Measurements from ENCODE around the gene CCDC170.

CCDC170 gene

DNA sequence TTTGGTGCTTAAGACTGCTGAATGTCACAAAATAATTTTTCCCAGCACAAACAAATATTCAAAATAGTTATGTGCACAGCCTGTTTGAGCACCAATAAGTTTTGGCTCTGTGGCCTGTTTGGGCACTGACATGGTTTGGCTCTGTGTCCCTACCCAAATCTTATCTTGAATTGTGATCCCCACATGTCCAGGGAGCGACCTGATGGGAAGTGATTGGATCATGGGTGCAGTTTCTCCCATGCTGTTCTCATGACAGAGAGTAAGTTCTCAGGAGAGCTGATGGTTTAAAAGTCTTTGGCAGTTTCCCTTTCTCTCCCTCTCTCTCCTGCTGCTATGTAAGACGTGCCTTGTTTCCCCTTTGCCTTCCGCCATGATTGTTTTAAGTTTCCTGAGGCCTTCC is 167.7 kb downstream of the CCDC170 start:
- DNase-seq, result no peak

- DNase-seq, result no peak
These were observed 168.1 kb downstream of the CCDC170 start for GRCh38 chr6:151661928-151662327.

DNA sequence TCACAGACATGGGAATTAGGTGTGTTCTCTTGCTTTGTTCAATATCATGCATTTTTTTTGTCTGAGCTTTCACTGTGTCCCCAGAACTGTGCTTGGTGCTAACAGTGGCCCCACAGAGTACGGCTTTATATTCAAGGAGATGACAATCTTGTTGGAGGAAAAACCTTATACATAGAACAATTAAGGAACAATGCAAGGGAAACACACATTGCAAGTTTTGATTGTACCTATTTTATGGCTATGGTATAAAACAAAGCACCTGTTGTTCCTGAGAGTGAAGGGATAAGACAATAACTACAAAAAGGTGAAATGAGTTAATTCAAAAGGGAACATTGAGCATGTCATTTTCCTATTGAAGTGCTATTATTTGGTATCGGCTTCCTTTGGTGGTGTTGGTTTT is 169.7 kb downstream of the CCDC170 start:
- no peak for DNase-seq

DNA sequence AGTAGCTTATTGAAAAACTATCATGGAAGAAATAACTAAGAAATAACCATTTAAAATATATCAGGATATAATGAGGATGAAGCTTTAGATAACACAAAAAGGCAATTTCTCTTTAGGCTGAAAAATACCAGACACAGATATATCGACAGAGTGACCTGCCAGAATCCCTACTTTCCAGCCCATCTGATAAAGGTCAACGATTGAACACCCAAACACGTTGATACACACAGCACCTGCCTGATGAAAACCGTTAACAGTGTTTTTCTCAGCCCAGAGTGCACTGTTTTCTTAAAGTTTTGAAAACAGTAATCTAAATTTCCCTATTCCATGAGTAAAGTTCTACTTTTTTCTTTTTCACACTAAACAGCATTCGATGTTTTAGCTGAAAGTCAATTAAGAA is 170.6 kb downstream of the CCDC170 start:
- DNase-seq, result no peak

DNA sequence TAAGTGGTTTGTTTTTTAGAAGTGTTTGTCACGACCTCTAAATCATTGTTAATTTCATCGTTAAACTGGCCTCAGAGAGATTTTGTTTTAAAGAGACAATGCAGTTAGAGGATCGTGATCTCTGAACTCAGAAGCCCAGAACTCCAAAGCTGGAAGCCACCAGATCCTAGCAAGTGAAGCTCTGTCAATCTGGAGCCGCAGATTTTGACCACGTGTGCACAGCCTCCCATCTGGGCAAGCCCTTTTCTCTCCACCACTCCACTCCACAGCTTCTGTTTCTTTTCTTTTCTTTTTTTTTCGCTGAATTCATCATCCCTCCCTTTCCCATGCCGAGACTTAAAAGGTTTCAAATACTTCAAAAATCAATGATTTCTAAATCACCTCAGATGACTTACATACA is 171.5 kb downstream of the CCDC170 start:
- no peak for DNase-seq

DNA sequence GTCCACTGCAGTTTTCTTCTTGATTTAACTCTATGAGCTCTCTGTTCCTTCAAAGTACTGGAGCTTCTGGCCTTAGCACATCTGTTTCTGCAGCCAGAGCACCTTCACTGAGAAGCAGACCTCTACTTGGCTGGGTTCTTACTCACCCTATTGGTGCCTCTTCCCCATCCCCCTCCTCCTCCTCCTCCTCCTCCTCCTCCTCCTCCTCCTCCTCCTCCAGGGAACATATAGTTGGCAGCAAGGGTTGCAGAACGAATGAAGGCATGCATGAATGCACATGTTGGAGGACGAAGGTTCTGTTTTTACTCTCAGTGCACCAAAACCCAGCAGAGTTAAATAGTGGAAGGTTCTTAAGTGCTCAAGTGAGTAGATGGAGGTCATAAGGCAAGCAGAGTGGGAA is 172.7 kb downstream of the CCDC170 start:
- no peak for DNase-seq

DNA sequence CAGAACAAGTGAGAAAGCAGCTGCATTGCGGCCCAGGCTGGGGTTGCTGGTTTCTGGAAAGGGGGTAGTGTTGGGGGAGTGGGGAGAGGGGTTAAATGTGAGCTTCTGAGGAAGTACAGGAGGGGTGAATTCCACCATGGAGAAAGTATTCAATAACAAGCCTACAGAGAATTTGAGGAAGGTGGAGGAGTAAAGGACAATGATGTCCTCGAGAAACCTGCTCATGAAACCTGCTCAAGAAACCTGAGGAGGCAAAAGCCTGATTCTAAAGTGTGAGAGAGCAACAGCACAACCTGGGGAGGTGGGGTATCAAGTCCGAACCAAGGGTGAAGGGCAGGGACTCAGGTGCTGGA is 175.4 kb downstream of the CCDC170 start:
- DNase-seq, result no peak

DNA sequence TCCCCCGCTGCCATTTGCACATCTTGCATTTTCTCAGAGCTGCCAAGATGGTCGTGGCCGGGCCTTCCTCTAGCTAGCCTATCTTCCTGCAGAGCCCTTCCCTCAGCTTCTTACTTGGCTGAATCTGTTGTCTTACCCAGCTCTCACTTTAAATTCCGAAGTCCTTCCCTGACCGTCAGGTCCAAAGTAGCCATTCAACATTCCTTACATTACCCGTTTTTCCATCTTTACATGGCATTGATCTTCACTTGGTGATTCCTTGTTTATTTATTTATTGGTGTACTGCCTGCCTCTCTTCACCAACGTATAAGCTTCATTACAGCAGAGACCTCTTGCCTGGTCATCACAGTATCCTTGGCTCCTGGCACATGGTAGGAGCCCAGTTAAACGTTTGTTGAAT is 176.3 kb downstream of the CCDC170 start:
- DNase-seq, result no peak
